H54 (cell line): ENCODE results near the gene MYORG.

Source experiments
- DNase-seq: peaks from one replicate; pipeline ENCODE4 v3.0.0; 2011; ENCODE audit warnings: low spot score, mixed read lengths; ENCODE audit not compliant: insufficient read length
- FAIRE-seq: peaks from 3 replicates; lab custom pipeline; 2011; peaks lifted over from hg19 to GRCh38; lab: Jason Lieb, UNC
- POLR2A ChIP-seq: IDR thresholded peaks from 2 replicates; pipeline ENCODE4 v1.6.1; 2011; ENCODE audit warnings: low read depth, mild to moderate bottlenecking, low read length

The MYORG gene

GRCh38 chr9:34318163-34318790 is 58.4 kb downstream of the MYORG start:
- no peak for DNase-seq
- no peak for TF ChIP-seq POLR2A
- no peak for FAIRE-seq

GRCh38 chr9:34317436-34317835 is 59.3 kb downstream of the MYORG start:
- TF ChIP-seq POLR2A, result no peak
- FAIRE-seq (no peak), DNase-seq (no peak)
